Keratinocyte (primary cell): Measurements from ENCODE around the gene GAP43. TPM values are rescaled to one million over a fixed set of nuclear protein-coding genes. Genes with fewer than 3 reads are reported as not detected.

Source experiments
- DNase-seq: peaks from one replicate; pipeline ENCODE4 v3.0.0-alpha.2; 2011; ENCODE audit warnings: low read depth, missing footprints, low spot score
- FAIRE-seq: peaks from 2 replicates; lab custom pipeline; 2011; peaks lifted over from hg19 to GRCh38; lab: Jason Lieb, UNC
- H2AFZ ChIP-seq: 2 replicates; pipeline ENCODE4 v1.6.0; 2012; ENCODE audit warnings: low read length, control low read depth, inconsistent platforms; ENCODE audit not compliant: control insufficient read depth
- H3K27ac ChIP-seq: 2 replicates; pipeline ENCODE4 v1.5.1; 2011; ENCODE audit warnings: low read length; ENCODE audit not compliant: control insufficient read depth, insufficient read depth
- H3K27me3 ChIP-seq: 3 replicates; pipeline ENCODE4 v1.6.0; 2011; ENCODE audit warnings: low read length; ENCODE audit not compliant: control insufficient read depth, insufficient read depth; ENCODE audit errors: extremely low read depth
- H3K36me3 ChIP-seq, 2 experiments: 2 replicates in 1 of 2; 3 replicates in 1 of 2; pipeline ENCODE4 v1.5.1; 2011; ENCODE audit warnings: low read length in 2 of 2, mild to moderate bottlenecking in 1 of 2; ENCODE audit not compliant: control insufficient read depth in 2 of 2, insufficient read depth in 2 of 2; ENCODE audit errors: extremely low read depth in 1 of 2
- H3K4me1 ChIP-seq: 3 replicates; pipeline ENCODE4 v1.5.1; 2011; ENCODE audit warnings: low read length; ENCODE audit not compliant: control insufficient read depth, insufficient read depth; ENCODE audit errors: extremely low read depth
- H3K4me2 ChIP-seq: 3 replicates; pipeline ENCODE4 v1.6.0; 2011; ENCODE audit warnings: low read depth, low read length; ENCODE audit not compliant: control insufficient read depth, insufficient read depth; ENCODE audit errors: extremely low read depth
- H3K4me3 ChIP-seq, 3 experiments: fragments of 200-600 bp in 1 of 3; sonication (generic) in 1 of 3; 2 replicates in 2 of 3; 3 replicates in 1 of 3; pipeline ENCODE4 v1.5.1; 2011 to 2016; ENCODE audit warnings: low read length in 3 of 3, mild to moderate bottlenecking in 3 of 3, control low read depth in 2 of 3, inconsistent platforms in 1 of 3, low read depth in 1 of 3, mixed read lengths in 1 of 3, mixed run types in 1 of 3, moderate library complexity in 1 of 3; ENCODE audit not compliant: control insufficient read depth in 2 of 3, insufficient read depth in 2 of 3; ENCODE audit errors: extremely low read depth in 1 of 3
- H3K79me2 ChIP-seq: 2 replicates; pipeline ENCODE4 v1.6.0; 2012; ENCODE audit warnings: low read length; ENCODE audit not compliant: control insufficient read depth, insufficient read depth
- H3K9ac ChIP-seq: 3 replicates; pipeline ENCODE4 v1.6.0; 2011; ENCODE audit warnings: low read length; ENCODE audit not compliant: control insufficient read depth, insufficient read depth; ENCODE audit errors: extremely low read depth
- H3K9me1 ChIP-seq: 3 replicates; pipeline ENCODE4 v1.6.0; 2011; ENCODE audit warnings: low read length; ENCODE audit not compliant: control insufficient read depth, insufficient read depth; ENCODE audit errors: extremely low read depth
- H3K9me3 ChIP-seq: 2 replicates; pipeline ENCODE4 v1.5.1; 2012; ENCODE audit warnings: low read depth, low read length; ENCODE audit not compliant: control insufficient read depth
- H4K20me1 ChIP-seq: 3 replicates; pipeline ENCODE4 v1.6.0; 2011; ENCODE audit warnings: low read length; ENCODE audit not compliant: control insufficient read depth, insufficient read depth; ENCODE audit errors: extremely low read depth
- CTCF ChIP-seq, 3 experiments: IDR thresholded peaks in 1 of 3; conservative IDR thresholded peaks in 1 of 3; optimal IDR thresholded peaks in 1 of 3; 2 replicates in 2 of 3; 3 replicates in 1 of 3; pipeline versions ENCODE3 to v1.5.1; 2011; ENCODE audit warnings: low read length in 3 of 3, mild to moderate bottlenecking in 3 of 3, moderate library complexity in 2 of 3, control low read depth in 1 of 3, inconsistent platforms in 1 of 3; ENCODE audit not compliant: insufficient read depth in 2 of 3; ENCODE audit errors: extremely low read depth in 1 of 3
- EZH2 ChIP-seq: IDR thresholded peaks from one replicate; pipeline ENCODE4 v1.6.1; 2012; ENCODE audit warnings: inconsistent platforms, mild to moderate bottlenecking, low read length, moderate library complexity
- dilution Hi-C: fragments of 300-500 bp; cut with MboI; formaldehyde crosslinking; loops from one replicate; pipeline ENCODE4 v1.7.0; 2020; ENCODE audit warnings: low sequenced_read_pairs; ENCODE audit not compliant: extremely low pct_ligation_motif_present
- polyA plus RNA-seq, 5 experiments: library from polyadenylated mRNA; depleted of rRNA in 3 of 5; stranded (reverse) in 3 of 5; stranded (forward) in 1 of 5; unstranded in 1 of 5; fragments of >200 nt; gene quantifications; 1 replicate in 1 of 5; 2 replicates in 3 of 5; 3 replicates in 1 of 5; pipeline versions ENCODE4 v1.2.1 to v1.2.3, GENCODE V29; 2011 to 2012; ENCODE audit warnings: missing spikeins in 2 of 5, low read depth in 1 of 5, low replicate concordance in 1 of 5

GAP43 gene
- polyA plus RNA-seq, 1 donor (not counting 4 experiments of a cell fraction or from before 2014, with no cell fraction given): not detected

DNA sequence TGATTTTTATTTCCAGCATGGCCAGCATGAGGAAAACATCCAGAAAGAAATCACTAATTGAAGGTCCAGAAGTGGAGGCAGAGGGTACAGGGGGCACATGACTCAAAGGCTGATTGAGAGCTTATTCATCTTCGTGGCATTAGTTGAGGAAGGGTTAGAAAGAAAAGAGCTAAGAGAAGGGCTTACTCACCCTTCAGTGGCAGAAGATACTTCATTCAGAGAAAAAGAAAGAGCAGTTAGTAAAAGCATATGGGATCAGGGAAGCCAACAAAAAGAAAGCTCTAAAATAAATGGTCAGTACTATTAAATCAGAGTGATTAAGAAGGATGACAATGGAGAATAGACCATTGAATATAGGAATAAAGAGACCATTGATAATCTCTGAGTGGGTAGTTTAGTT lies 25.2 kb downstream of the GAP43 start:
- Histone ChIP-seq H3K36me3 (no peaks in the 10 kb centered on the region), H3K4me3 (no peak overlapping the region), H3K79me2 (no peaks in the 10 kb centered on the region), H3K27ac (no peak overlapping the region), H3K9me3 (no peaks in the 10 kb centered on the region), H3K4me2 (no peak overlapping the region), H3K27me3 (no peaks in the 10 kb centered on the region), H3K9ac (no peak overlapping the region), H3K9me1 (no peaks in the 10 kb centered on the region), H2AFZ (no peak overlapping the region), H3K4me1 (no peaks in the 10 kb centered on the region), H4K20me1 (no peaks in the 10 kb centered on the region)
- TF ChIP-seq CTCF (optimal IDR thresholded peaks at IDR 0.05 in 1 of 3, IDR thresholded peaks at IDR 0.05 in 1 of 3, conservative IDR thresholded peaks at IDR 0.05 in 1 of 3; ENCODE audit: extremely low read depth in 1 of 3, insufficient read depth in 2 of 3, low read length in 3 of 3) (no peak), EZH2 (no peak)
- FAIRE-seq (no peak), DNase-seq (no peak)
- dilution Hi-C loops: no loop called here

DNA sequence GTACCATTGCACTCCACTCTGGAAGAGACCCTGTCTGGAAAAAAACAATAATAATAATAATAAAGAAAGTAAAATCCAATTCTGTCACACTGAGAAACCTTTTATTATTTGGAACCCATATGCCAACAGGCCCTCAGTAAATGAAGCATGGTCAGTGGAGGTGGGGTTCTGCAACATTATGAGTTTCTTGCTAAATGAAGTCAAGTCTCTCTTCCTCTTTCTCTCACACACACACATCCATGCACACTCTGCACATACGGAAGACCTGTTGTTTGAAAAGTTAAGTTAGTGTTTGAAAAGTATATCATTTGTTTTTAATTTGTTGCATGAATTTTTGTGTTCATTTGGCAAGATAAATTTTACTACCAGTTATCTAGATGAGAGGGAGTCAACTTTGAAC lies 27.8 kb downstream of the GAP43 start:
- H3K27me3 ChIP-seq: no peaks in the 10 kb centered on the region
- dilution Hi-C loops: no loop called here
- no peak for FAIRE-seq

More for the DNA sequence above, 27.8 kb downstream of the GAP43 start:
- Histone ChIP-seq H3K4me3 (no peak overlapping the region), H3K9me1 (no peaks in the 10 kb centered on the region), H3K4me2 (no peak overlapping the region), H3K9me3 (no peaks in the 10 kb centered on the region), H3K36me3 (no peaks in the 10 kb centered on the region), H3K9ac (no peak overlapping the region), H3K79me2 (no peaks in the 10 kb centered on the region), H3K4me1 (no peaks in the 10 kb centered on the region), H4K20me1 (no peaks in the 10 kb centered on the region), H3K27ac (no peak overlapping the region), H2AFZ (no peak overlapping the region)
- TF ChIP-seq EZH2 (no peak), CTCF (optimal IDR thresholded peaks at IDR 0.05 in 1 of 3, IDR thresholded peaks at IDR 0.05 in 1 of 3, conservative IDR thresholded peaks at IDR 0.05 in 1 of 3; ENCODE audit: extremely low read depth in 1 of 3, insufficient read depth in 2 of 3, low read length in 3 of 3) (no peak)
- no peak for DNase-seq
